B cell (primary cell): ENCODE results near the gene BCAN. TPM values are rescaled to one million over a fixed set of nuclear protein-coding genes. Genes with fewer than 3 reads are reported as not detected.

Source experiments
- ATAC-seq: fragments of 200-7000 bp; cut with Tn5 transposase; one replicate; pipeline ENCODE4 v1.10.0; 2021; ENCODE audit warnings: low read depth, mild to moderate bottlenecking, moderate number of reproducible peaks, moderate library complexity
- CTCF ChIA-PET: fragments of 350-600 bp; sonication (Branson Sonifier 250); formaldehyde crosslinking; loops from one replicate; lab custom pipeline; 2021; ENCODE audit warnings: antibody characterized with exemption, inconsistent platforms; lab: Charles Lee
- POLR2A ChIA-PET: fragments of 350-600 bp; sonication (Branson Sonifier 250); formaldehyde crosslinking; loops from one replicate; lab custom pipeline; 2021; ENCODE audit warnings: antibody characterized with exemption; lab: Charles Lee
- DNase-seq: peaks from one replicate; pipeline ENCODE4 v3.0.0; 2013
- H2AFZ ChIP-seq: 2 replicates; pipeline ENCODE4 v1.6.1; 2012; ENCODE audit warnings: mild to moderate bottlenecking, low read depth, low read length; ENCODE audit not compliant: insufficient read depth, poor library complexity, severe bottlenecking
- H3K27ac ChIP-seq, 2 donors: 1 replicate in 1 of 2; 2 replicates in 1 of 2; pipeline ENCODE4 v1.5.1; 2012 to 2013; ENCODE audit warnings: low read length in 2 of 2, mild to moderate bottlenecking in 2 of 2, moderate library complexity in 1 of 2
- H3K27me3 ChIP-seq, 4 experiments: fragments of 200-600 bp in 1 of 4; sonication (generic) in 1 of 4; replicated peaks in 1 of 4; 1 replicate in 2 of 4; 2 replicates in 2 of 4; pipeline versions ENCODE4 v1.6.1 to v1.7.0; 2013 to 2016; ENCODE audit warnings: low read length in 3 of 4, mild to moderate bottlenecking in 2 of 4, mixed read lengths in 1 of 4, moderate library complexity in 1 of 4; ENCODE audit not compliant: insufficient read depth in 4 of 4, control insufficient read depth in 3 of 4; ENCODE audit errors: control extremely low read depth in 1 of 4
- H3K36me3 ChIP-seq, 2 experiments: replicated peaks in 1 of 2; 1 replicate in 1 of 2; 2 replicates in 1 of 2; pipeline versions ENCODE4 v1.6.1 to v1.7.1; 2013; ENCODE audit warnings: low read length in 1 of 2; ENCODE audit not compliant: insufficient read depth in 2 of 2, control insufficient read depth in 1 of 2; ENCODE audit errors: control extremely low read depth in 1 of 2, extremely low read depth in 1 of 2
- H3K4me1 ChIP-seq, 2 donors: fragments of 200-600 bp in 1 of 2; sonication (generic) in 1 of 2; 1 replicate in 1 of 2; 2 replicates in 1 of 2; pipeline versions ENCODE4 v1.5.1 to v1.6.1; 2013 to 2017; ENCODE audit warnings: low read length in 2 of 2; ENCODE audit not compliant: control insufficient read depth in 2 of 2, insufficient read depth in 2 of 2
- H3K4me2 ChIP-seq: replicated peaks from 2 replicates; pipeline ENCODE3; 2012; ENCODE audit warnings: mild to moderate bottlenecking, low read depth, low read length; ENCODE audit not compliant: poor library complexity, severe bottlenecking
- H3K4me3 ChIP-seq, 5 experiments: fragments of 200-600 bp in 1 of 5; sonication (generic) in 1 of 5; 1 replicate in 3 of 5; 2 replicates in 2 of 5; pipeline versions ENCODE4 v1.5.1 to v1.7.0; 2011 to 2016; ENCODE audit warnings: low read length in 4 of 5, mild to moderate bottlenecking in 4 of 5, low read depth in 2 of 5, control low read depth in 1 of 5, moderate library complexity in 1 of 5; ENCODE audit not compliant: insufficient read depth in 1 of 5; ENCODE audit errors: control extremely low read depth in 1 of 5, extremely low read depth in 1 of 5
- H3K79me2 ChIP-seq: fragments of 200-600 bp; sonication (generic); one replicate; pipeline ENCODE4 v1.6.0; 2016; ENCODE audit warnings: low read length; ENCODE audit not compliant: control insufficient read depth, insufficient read depth
- H3K9ac ChIP-seq: fragments of 200-600 bp; sonication (generic); 2 replicates; pipeline ENCODE4 v1.6.1; 2017; ENCODE audit warnings: mild to moderate bottlenecking, low read length, moderate library complexity
- H3K9me3 ChIP-seq, 3 donors: one replicate each; pipeline versions ENCODE4 v1.6.1 to v1.7.1; 2013; ENCODE audit warnings: low read length in 2 of 3; ENCODE audit not compliant: control insufficient read depth in 2 of 3, insufficient read depth in 1 of 3; ENCODE audit errors: control extremely low read depth in 1 of 3
- H4K20me1 ChIP-seq: 2 replicates; pipeline ENCODE4 v1.6.0; 2012; ENCODE audit warnings: mild to moderate bottlenecking, low read length; ENCODE audit not compliant: insufficient read depth, control insufficient read depth, poor library complexity, severe bottlenecking
- H3K27ac Mint-ChIP-seq: one replicate; pipeline ENCODE4 v1.8.0; 2021; ENCODE audit warnings: mixed read lengths
- H3K27me3 Mint-ChIP-seq: one replicate; pipeline ENCODE4 v1.8.0; 2021; ENCODE audit warnings: mixed read lengths
- H3K4me1 Mint-ChIP-seq: one replicate; pipeline ENCODE4 v1.8.0; 2021; ENCODE audit warnings: mixed read lengths
- H3K4me3 Mint-ChIP-seq: one replicate; pipeline ENCODE4 v1.8.0; 2021; ENCODE audit warnings: mixed read lengths
- H3K9me3 Mint-ChIP-seq: one replicate; pipeline ENCODE4 v1.8.0; 2022; ENCODE audit warnings: mixed read lengths; ENCODE audit not compliant: insufficient read depth
- CTCF ChIP-seq: fragments of 200-600 bp; IDR thresholded peaks from one replicate; pipeline ENCODE4 v1.8.0; 2022; ENCODE audit warnings: antibody characterized with exemption, mild to moderate bottlenecking
- EZH2 ChIP-seq: IDR thresholded peaks from 2 replicates; pipeline ENCODE4 v1.6.1; 2012; ENCODE audit warnings: borderline replicate concordance, low read depth, mild to moderate bottlenecking, moderate library complexity, low read length; ENCODE audit not compliant: insufficient read depth, poor library complexity, severe bottlenecking
- WGBS: methylation state at CpG from one replicate; pipeline ENCODE4 v1.1.5; 2013; ENCODE audit warnings: missing lambda C conversion rate; ENCODE audit not compliant: insufficient coverage; 5-methylcytosine and 5-hydroxymethylcytosine counted together
- intact Hi-C: fragments of 100-400 bp; cut with micrococcal nuclease; formaldehyde crosslinking; loops from one replicate; pipeline ENCODE4 v1.10.0; 2022
- polyA plus RNA-seq: library from polyadenylated mRNA; depleted of rRNA; stranded (reverse); fragments of >200 nt; gene quantifications from 2 replicates; pipeline ENCODE4 v1.2.3, GENCODE V29; 2012
- total RNA-seq, 2 donors: library from RNA; stranded (reverse); fragments of 120-200 nt in 1 of 2; gene quantifications; 1 replicate in 1 of 2; 2 replicates in 1 of 2; pipeline versions ENCODE4 v1.2.3 to v1.2.4, GENCODE V29; 2013 to 2022

The BCAN gene
- total and polyA plus RNA-seq, 2 donors (not counting 1 experiment from before 2014, with no cell fraction given): not detected

DNA sequence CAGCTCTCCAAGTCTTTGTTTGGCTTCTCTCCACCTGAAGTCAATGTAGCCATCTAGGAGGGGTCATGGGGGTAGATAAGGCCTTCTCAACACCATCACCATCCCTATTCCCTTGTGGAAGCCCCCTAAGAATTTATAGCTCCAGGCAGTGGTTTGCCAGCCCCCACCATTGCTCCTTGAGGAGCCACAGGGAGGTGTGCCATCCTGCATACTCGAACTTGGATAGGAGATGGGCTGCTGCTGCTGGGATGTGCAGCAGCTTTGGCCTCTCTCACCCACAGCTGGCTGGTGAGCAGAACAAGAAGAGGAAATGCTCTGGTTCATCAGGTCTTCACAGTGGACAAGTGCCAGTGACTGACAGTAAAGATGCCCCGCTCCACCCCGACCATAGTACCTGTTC is 45.5 kb upstream of the BCAN start:
- H3K27ac Mint-ChIP-seq: no peak overlapping the region
- CTCF ChIA-PET: interaction anchor here (1.0 to 10.9 kb wide), 4 partner anchors 8 to 95 kb away, joined by 3 to 80 read pairs (median 6); no protein-coding TSS in a partner anchor
- no peak overlapping the region for H3K4me3 Mint-ChIP-seq

GRCh38 chr1:156598125-156598524 is 43.8 kb upstream of the BCAN start:
- no peaks in the 10 kb centered on the region for H3K9me3 Mint-ChIP-seq
- peaks cover 37% of the 10 kb centered on the region for H3K4me1 Mint-ChIP-seq
- Histone ChIP-seq H3K27me3 (no peaks in the 10 kb centered on the region), H4K20me1 (no peaks in the 10 kb centered on the region), H3K9me3 (no peaks in the 10 kb centered on the region), H3K9ac (no peak overlapping the region), H3K4me1 (peaks cover 22 to 24% of the 10 kb centered on the region in 2 donors), H3K4me3 (no peak overlapping the region), H2AFZ (no peak overlapping the region), H3K4me2 (no peak overlapping the region), H3K36me3 (peaks cover 0 to 49% of the 10 kb centered on the region in 2 experiments), H3K27ac (no peak overlapping the region), H3K79me2 (peaks cover 30% of the 10 kb centered on the region)
- ATAC-seq: no peak
- 93% methylated on average over 5 of the region's 5 CpGs for WGBS
- TF ChIP-seq CTCF (no peak), EZH2 (no peak)
- ChIA-PET CTCF (interaction anchor here (1.4 to 10.9 kb wide), 4 partner anchors 12 to 117 kb away, joined by 4 to 80 read pairs (median 14); no protein-coding TSS in a partner anchor), POLR2A (no interaction called here)
- H3K27ac Mint-ChIP-seq: no peak overlapping the region
- intact Hi-C loops: no loop called here
- no peaks in the 10 kb centered on the region for H3K27me3 Mint-ChIP-seq
- no peak for DNase-seq
- H3K4me3 Mint-ChIP-seq: peak overlapping the region; percentile 0

More for the DNA sequence above, 45.5 kb upstream of the BCAN start:
- WGBS: 100% methylated on average over 1 of the region's 3 CpGs
- H3K27ac ChIP-seq: no peak overlapping the region
- H2AFZ ChIP-seq: no peak overlapping the region
- peaks cover 21% of the 10 kb centered on the region for H3K79me2 ChIP-seq
- H4K20me1 ChIP-seq: peaks cover 8% of the 10 kb centered on the region
- peaks cover 22 to 24% of the 10 kb centered on the region in 2 donors for H3K4me1 ChIP-seq
- H3K4me1 Mint-ChIP-seq: peaks cover 38% of the 10 kb centered on the region
- H3K27me3 ChIP-seq: no peaks in the 10 kb centered on the region
- H3K9me3 ChIP-seq: no peaks in the 10 kb centered on the region
- intact Hi-C loops: no loop called here
- H3K4me2 ChIP-seq: no peak overlapping the region
- DNase-seq: no peak
- H3K9ac ChIP-seq: no peak overlapping the region
- no peaks in the 10 kb centered on the region for H3K27me3 Mint-ChIP-seq
- no peak overlapping the region for H3K4me3 ChIP-seq
- no peaks in the 10 kb centered on the region for H3K9me3 Mint-ChIP-seq
- no peak for ATAC-seq
- H3K36me3 ChIP-seq: peaks cover 0 to 50% of the 10 kb centered on the region in 2 experiments
- POLR2A ChIA-PET: no interaction called here
- no peak for TF ChIP-seq EZH2
- no peak for TF ChIP-seq CTCF
